Spleen (tissue), 11 donors: Measurements from ENCODE around the gene MIR17HG. TPM values are rescaled to one million over a fixed set of nuclear protein-coding genes. Genes with fewer than 3 reads are reported as not detected.
A peak's percentile ranks its signal among the peaks of the same experiment; 100 is the strongest.

ENCODE experiments used
- DNase-seq: peaks from one replicate; pipeline ENCODE4 v3.0.0-alpha.2; 2020
- H3K27ac ChIP-seq, 8 donors: fragments of 200-600 bp; sonication (generic) in 7 of 8; 1 replicate in 4 of 8; 2 replicates in 4 of 8; pipeline versions ENCODE4 v1.5.0 to v1.8.0; 2016 to 2021; ENCODE audit warnings: inconsistent platforms in 4 of 8, mild to moderate bottlenecking in 4 of 8, moderate library complexity in 1 of 8
- H3K27me3 ChIP-seq, 7 donors: fragments of 200-600 bp; sonication (generic) in 6 of 7; replicated peaks in 1 of 7; 1 replicate in 4 of 7; 2 replicates in 3 of 7; pipeline versions ENCODE4 v1.5.0 to v1.8.0; 2016 to 2021; ENCODE audit warnings: inconsistent platforms in 3 of 7, mild to moderate bottlenecking in 1 of 7
- H3K36me3 ChIP-seq, 6 donors: fragments of 200-600 bp; sonication (generic) in 5 of 6; 1 replicate in 4 of 6; 2 replicates in 2 of 6; pipeline versions ENCODE4 v1.5.0 to v1.8.0; 2016 to 2021; ENCODE audit warnings: inconsistent platforms in 2 of 6
- H3K4me1 ChIP-seq, 6 donors: fragments of 200-600 bp; sonication (generic) in 5 of 6; 1 replicate in 3 of 6; 2 replicates in 3 of 6; pipeline versions ENCODE4 v1.5.0 to v1.8.0; 2016 to 2021; ENCODE audit warnings: inconsistent platforms in 3 of 6
- H3K4me3 ChIP-seq, 8 donors: fragments of 200-600 bp; sonication (generic) in 7 of 8; 1 replicate in 4 of 8; 2 replicates in 4 of 8; pipeline versions ENCODE4 v1.5.0 to v1.8.0; 2016 to 2021; ENCODE audit warnings: inconsistent platforms in 4 of 8, mild to moderate bottlenecking in 4 of 8, moderate library complexity in 2 of 8
- H3K9me3 ChIP-seq, 8 donors: fragments of 200-600 bp; sonication (generic) in 7 of 8; 1 replicate in 4 of 8; 2 replicates in 4 of 8; pipeline versions ENCODE4 v1.5.0 to v1.8.0; 2016 to 2021; ENCODE audit warnings: inconsistent platforms in 4 of 8
- CTCF ChIP-seq, 11 experiments: fragments of 200-600 bp in 7 of 11; fragments of 450-650 bp in 4 of 11; sonication (generic) in 4 of 11; IDR thresholded peaks in 8 of 11; conservative IDR thresholded peaks in 3 of 11; 1 replicate in 7 of 11; 2 replicates in 4 of 11; pipeline versions ENCODE4 v1.4.0 to v1.8.0; 2016 to 2021; ENCODE audit warnings: antibody characterized with exemption in 11 of 11, inconsistent platforms in 4 of 11, mild to moderate bottlenecking in 1 of 11
- POLR2A ChIP-seq, 3 donors: fragments of 450-650 bp; IDR thresholded peaks; one replicate each; pipeline ENCODE4 v1.5.1; 2017; ENCODE audit warnings: antibody characterized with exemption in 3 of 3, mild to moderate bottlenecking in 1 of 3
- POLR2AphosphoS5 ChIP-seq, 3 donors: sonication (generic); formaldehyde crosslinking; IDR thresholded peaks; one replicate each; pipeline ENCODE4 v1.5.1; 2017; ENCODE audit warnings: antibody characterized with exemption in 3 of 3
- WGBS, 5 donors: extraction: QIAGEN DNeasy Blood & Tissue Kit in 3 of 5; methylation state at CpG; one replicate each; pipeline versions ENCODE4 v1.1.5 to v1.1.7; 2013 to 2018; 5-methylcytosine and 5-hydroxymethylcytosine counted together
- intact Hi-C: fragments of 100-400 bp; cut with DNase I; formaldehyde crosslinking; loops from one replicate; pipeline ENCODE4 v1.15.0; 2023; ENCODE audit warnings: low total_unique reads
- polyA plus RNA-seq, 3 donors: library from polyadenylated mRNA; stranded (reverse); fragments of 200-250 nt; gene quantifications; one replicate each; pipeline ENCODE4 v1.2.1, GENCODE V29; 2013
- total RNA-seq, 7 donors: library from RNA; depleted of rRNA in 3 of 7; stranded (reverse); fragments of >200 nt in 3 of 7; fragmentation: NEBNext Ultra II Directional in 4 of 7; extraction: Animal tissue kit (Norgen Biotek cat#: 25700) in 4 of 7; gene quantifications; one replicate each; pipeline versions ENCODE4 v1.1.0 to v1.2.1, GENCODE V29; 2016 to 2021
- donor health status: healthy with polysubstance abuse.
- donor health status: DM: no; HTN: no; CAD: no; lungs with moderate emphysema.
- donor health status: DM: no; HTN: no; CAD: no.
- donor health status: Bipolar disorder and iron deficiency.
- donor health status: healthy.
- donor health status: DM: no; HTN: no; CAD: no.
- donor health status: DM: yes; HTN: yes; CAD: no.

Gene MIR17HG
- total and polyA plus RNA-seq, 10 donors, result 3.7 to 15.0 (median 6.6) TPM

- H3K9me3 ChIP-seq, result no peaks in the 10 kb centered on the region
- 17 to 35% (median 30%) methylated on average over 21 to 44 of the region's 44 CpGs for WGBS, 5 donors
- no peak overlapping the region for H3K27ac ChIP-seq
- H3K4me3 ChIP-seq, result peak overlapping the region; percentile 22 to 71 (median 43)
- intact Hi-C loops, result no loop called here
- TF ChIP-seq POLR2AphosphoS5 (IDR thresholded peaks at IDR 0.05), result no peak
- peaks cover 7 to 25% (median 20%) of the 10 kb centered on the region in 6 donors for H3K4me1 ChIP-seq
- DNase-seq, result no peak
- H3K36me3 ChIP-seq, result no peaks in the 10 kb centered on the region
- peaks cover 0 to 65% (median 49%) of the 10 kb centered on the region in 7 donors for H3K27me3 ChIP-seq
Measured at GRCh38 chr13:91399189-91400062, 51.9 kb downstream of the MIR17HG start.

GRCh38 chr13:91400063-91400399, 52.5 kb downstream of the MIR17HG start:
- Histone ChIP-seq H3K27me3 (peaks cover 0 to 59% (median 43%) of the 10 kb centered on the region in 7 donors), H3K4me1 (peaks cover 7 to 25% (median 20%) of the 10 kb centered on the region in 6 donors), H3K9me3 (no peaks in the 10 kb centered on the region), H3K36me3 (no peaks in the 10 kb centered on the region), H3K4me3 (peak overlapping the region in 1 of 8 donors; percentile 71), H3K27ac (no peak overlapping the region)
- WGBS, 5 donors, result 33 to 60% (median 42%) methylated on average over 6 of the region's 6 CpGs
- TF ChIP-seq POLR2AphosphoS5 (IDR thresholded peaks at IDR 0.05), result no peak
- no peak for DNase-seq
- intact Hi-C loops, result no loop called here

- DNase-seq, result no peak
- Histone ChIP-seq H3K27ac (no peak overlapping the region), H3K9me3 (no peaks in the 10 kb centered on the region), H3K36me3 (no peaks in the 10 kb centered on the region), H3K4me1 (peaks cover 7 to 25% (median 20%) of the 10 kb centered on the region in 6 donors), H3K4me3 (no peak overlapping the region), H3K27me3 (peaks cover 0 to 52% (median 37%) of the 10 kb centered on the region in 7 donors)
- intact Hi-C loops, result no loop called here
- TF ChIP-seq CTCF (IDR thresholded peaks at IDR 0.05 in 8 of 11, conservative IDR thresholded peaks at IDR 0.05 in 3 of 11) (no peak), POLR2AphosphoS5 (IDR thresholded peaks at IDR 0.05) (no peak), POLR2A (IDR thresholded peaks at IDR 0.05) (no peak)
- WGBS, 5 donors, result 68 to 86% (median 79%) methylated on average over 3 of the region's 3 CpGs
Measured at GRCh38 chr13:91400671-91401070, 53.2 kb downstream of the MIR17HG start.

GRCh38 chr13:91401920-91402319, 54.4 kb downstream of the MIR17HG start:
- DNase-seq, result no peak
- peaks cover 7 to 25% (median 20%) of the 10 kb centered on the region in 6 donors for H3K4me1 ChIP-seq
- no peak overlapping the region for H3K27ac ChIP-seq
- intact Hi-C loops, result no loop called here
- H3K4me3 ChIP-seq, result no peak overlapping the region
- no peaks in the 10 kb centered on the region for H3K9me3 ChIP-seq
- no peak for TF ChIP-seq POLR2AphosphoS5 (IDR thresholded peaks at IDR 0.05)
- no peak for TF ChIP-seq CTCF (IDR thresholded peaks at IDR 0.05 in 8 of 11, conservative IDR thresholded peaks at IDR 0.05 in 3 of 11)
- TF ChIP-seq POLR2A (IDR thresholded peaks at IDR 0.05), result no peak
- WGBS, 5 donors, result 32 to 55% (median 44%) methylated on average over 2 of the region's 2 CpGs
- H3K27me3 ChIP-seq, result peaks cover 0 to 40% (median 24%) of the 10 kb centered on the region in 7 donors
- no peaks in the 10 kb centered on the region for H3K36me3 ChIP-seq

Other genes starting within 250 kb of the MIR17HG start
- gene GPC5, start 50.9 kb downstream of the MIR17HG start, total RNA-seq, result under 1 TPM in 6 of 7 donors, not detected in 1; 0.17 to 0.83 (median 0.26) TPM
- under 1 TPM in 1 of 3 donors, not detected in 2; 0.04 TPM for gene GPC5, start 50.9 kb downstream of the MIR17HG start, polyA plus RNA-seq